Activated CD4-positive, alpha-beta T cell treated with anti-CD3 and anti-CD28 coated beads, Interleukin-2, amount 50 U/mL, for 24 hours (primary cell): ENCODE data around the gene MCF2L.

Experiments
- DNase-seq, 2 donors: peaks; one replicate each; pipeline ENCODE4 v3.0.0-alpha.2; 2020; ENCODE audit warnings: low read depth in 1 of 2, low spot score in 1 of 2

MCF2L gene

GRCh38 chr13:112947796-112948195 lies 21.2 kb upstream of the MCF2L start:
- DNase-seq, result no peak

GRCh38 chr13:112951674-112952371 lies 17.2 kb upstream of the MCF2L start:
- no peak for DNase-seq

GRCh38 chr13:112952759-112953551 lies 16.1 kb upstream of the MCF2L start:
- no peak for DNase-seq

GRCh38 chr13:112953591-112954487 lies 15.2 kb upstream of the MCF2L start:
- no peak for DNase-seq

- DNase-seq, result no peak
Observed at GRCh38 chr13:112954488-112955270, 14.3 kb upstream of the MCF2L start.

- DNase-seq, result no peak
Observed at GRCh38 chr13:112955271-112955937, 13.6 kb upstream of the MCF2L start.

GRCh38 chr13:112955956-112956355 lies 13.1 kb upstream of the MCF2L start:
- DNase-seq, result no peak

- no peak for DNase-seq
Observed at GRCh38 chr13:112956571-112957294, 12.3 kb upstream of the MCF2L start.

- no peak for DNase-seq
Observed at GRCh38 chr13:112957295-112957677, 11.7 kb upstream of the MCF2L start.

GRCh38 chr13:112958127-112958989 lies 10.7 kb upstream of the MCF2L start:
- no peak for DNase-seq

- no peak for DNase-seq
Observed at GRCh38 chr13:112959206-112959605, 9.8 kb upstream of the MCF2L start.

GRCh38 chr13:112959701-112960542 lies 9.1 kb upstream of the MCF2L start:
- no peak for DNase-seq

GRCh38 chr13:112960706-112961105 lies 8.3 kb upstream of the MCF2L start:
- DNase-seq, result no peak

GRCh38 chr13:112961457-112962369 lies 7.3 kb upstream of the MCF2L start:
- DNase-seq, result no peak

GRCh38 chr13:112962396-112962795 lies 6.6 kb upstream of the MCF2L start:
- no peak for DNase-seq

GRCh38 chr13:112962911-112963625 lies 5.9 kb upstream of the MCF2L start:
- no peak for DNase-seq
